HEK293 (cell line): ENCODE measurements around the gene IL18R1.

ENCODE experiments used
- CTCF ChIA-PET: fragments of 350-600 bp; formaldehyde crosslinking; extraction: SDS; loops from one replicate; lab custom pipeline; 2021; ENCODE audit warnings: antibody characterized with exemption; lab: Yijun Ruan, JAX
- POLR2A ChIA-PET: fragments of 300-600 bp; formaldehyde crosslinking; extraction: SDS; loops from one replicate; lab custom pipeline; 2020; ENCODE audit warnings: antibody characterized with exemption, inconsistent platforms; lab: Yijun Ruan, JAX
- H3K27ac ChIP-seq: fragments of 200-500 bp; sonication (Bioruptor generic); 2 replicates; pipeline ENCODE4 v1.5.1; 2014; ENCODE audit warnings: low read depth, low read length, control low read depth, inconsistent platforms; ENCODE audit errors: extremely low read depth
- H3K36me3 ChIP-seq, 2 experiments: fragments of 200-500 bp in 1 of 2; sonication (Bioruptor generic) in 1 of 2; 1 replicate in 1 of 2; 2 replicates in 1 of 2; pipeline ENCODE4 v1.5.1; 2014 to 2017; ENCODE audit warnings: inconsistent platforms in 2 of 2, low read length in 2 of 2; ENCODE audit not compliant: control insufficient read depth in 2 of 2, insufficient read depth in 1 of 2
- H3K4me1 ChIP-seq: fragments of 200-500 bp; sonication (Bioruptor generic); 2 replicates; pipeline ENCODE4 v1.5.1; 2014; ENCODE audit warnings: mild to moderate bottlenecking, low read length, inconsistent platforms; ENCODE audit not compliant: control insufficient read depth, insufficient read depth
- H3K4me3 ChIP-seq: 2 replicates; pipeline ENCODE4 v1.5.1; 2011; ENCODE audit warnings: low read depth, mild to moderate bottlenecking, control low read depth, low read length, moderate library complexity
- H3K9me3 ChIP-seq: fragments of 200-500 bp; sonication (Bioruptor generic); 2 replicates; pipeline ENCODE4 v1.5.1; 2014; ENCODE audit warnings: low read depth, low read length, inconsistent platforms; ENCODE audit not compliant: control insufficient read depth, insufficient read depth
- PATZ1 ChIP-seq: fragments of 450-650 bp; formaldehyde crosslinking; IDR thresholded peaks from 2 replicates; pipeline ENCODE4 v1.5.1; 2016; ENCODE audit warnings: missing biosample characterization, missing genetic modification characterization
- YY1 ChIP-seq: fragments of 450-650 bp; formaldehyde crosslinking; IDR thresholded peaks from 2 replicates; pipeline ENCODE4 v1.5.1; 2018; ENCODE audit warnings: missing biosample characterization, missing genetic modification characterization
- ZNF10 ChIP-seq: fragments of 450-650 bp; formaldehyde crosslinking; IDR thresholded peaks from 2 replicates; pipeline ENCODE4 v1.5.1; 2017; ENCODE audit warnings: missing biosample characterization, missing genetic modification characterization
- ZNF112 ChIP-seq: fragments of 450-650 bp; formaldehyde crosslinking; IDR thresholded peaks from 2 replicates; pipeline ENCODE4 v1.5.0; 2017; ENCODE audit warnings: missing biosample characterization, missing genetic modification characterization
- ZNF114 ChIP-seq: fragments of 450-650 bp; formaldehyde crosslinking; IDR thresholded peaks from 2 replicates; pipeline ENCODE4 v1.5.0; 2017; ENCODE audit warnings: missing biosample characterization, missing genetic modification characterization
- ZNF2 ChIP-seq: fragments of 450-650 bp; formaldehyde crosslinking; IDR thresholded peaks from 2 replicates; pipeline ENCODE4 v1.5.1; 2016; ENCODE audit warnings: missing biosample characterization, missing genetic modification characterization
- ZNF223 ChIP-seq: fragments of 450-650 bp; formaldehyde crosslinking; IDR thresholded peaks from 2 replicates; pipeline ENCODE4 v1.5.1; 2016; ENCODE audit warnings: missing biosample characterization, missing genetic modification characterization
- ZNF354C ChIP-seq: fragments of 450-650 bp; formaldehyde crosslinking; IDR thresholded peaks from 2 replicates; pipeline ENCODE4 v1.5.1; 2016; ENCODE audit warnings: missing biosample characterization, missing genetic modification characterization, low read depth, borderline replicate concordance
- ZNF391 ChIP-seq: fragments of 450-650 bp; formaldehyde crosslinking; IDR thresholded peaks from 2 replicates; pipeline ENCODE4 v1.5.1; 2016; ENCODE audit warnings: low read depth, missing biosample characterization, missing genetic modification characterization, borderline replicate concordance
- ZNF449 ChIP-seq: fragments of 450-650 bp; formaldehyde crosslinking; IDR thresholded peaks from 2 replicates; pipeline ENCODE4 v1.5.1; 2017; ENCODE audit warnings: missing biosample characterization, mild to moderate bottlenecking, missing genetic modification characterization, moderate library complexity
- ZNF707 ChIP-seq: fragments of 450-650 bp; formaldehyde crosslinking; IDR thresholded peaks from 2 replicates; pipeline ENCODE4 v1.5.1; 2016; ENCODE audit warnings: missing biosample characterization, missing genetic modification characterization
- ZNF776 ChIP-seq: fragments of 450-650 bp; formaldehyde crosslinking; IDR thresholded peaks from 2 replicates; pipeline ENCODE4 v1.5.0; 2017; ENCODE audit warnings: missing biosample characterization, missing genetic modification characterization, borderline replicate concordance
- ZNF830 ChIP-seq: fragments of 450-650 bp; IDR thresholded peaks from 2 replicates; pipeline ENCODE4 v1.5.0; 2018; ENCODE audit warnings: missing biosample characterization, missing genetic modification characterization, low read depth, mild to moderate bottlenecking, moderate library complexity
- ZNF843 ChIP-seq: fragments of 450-650 bp; formaldehyde crosslinking; IDR thresholded peaks from 2 replicates; pipeline ENCODE4 v1.5.1; 2016; ENCODE audit warnings: missing biosample characterization, missing genetic modification characterization

The IL18R1 gene

DNA sequence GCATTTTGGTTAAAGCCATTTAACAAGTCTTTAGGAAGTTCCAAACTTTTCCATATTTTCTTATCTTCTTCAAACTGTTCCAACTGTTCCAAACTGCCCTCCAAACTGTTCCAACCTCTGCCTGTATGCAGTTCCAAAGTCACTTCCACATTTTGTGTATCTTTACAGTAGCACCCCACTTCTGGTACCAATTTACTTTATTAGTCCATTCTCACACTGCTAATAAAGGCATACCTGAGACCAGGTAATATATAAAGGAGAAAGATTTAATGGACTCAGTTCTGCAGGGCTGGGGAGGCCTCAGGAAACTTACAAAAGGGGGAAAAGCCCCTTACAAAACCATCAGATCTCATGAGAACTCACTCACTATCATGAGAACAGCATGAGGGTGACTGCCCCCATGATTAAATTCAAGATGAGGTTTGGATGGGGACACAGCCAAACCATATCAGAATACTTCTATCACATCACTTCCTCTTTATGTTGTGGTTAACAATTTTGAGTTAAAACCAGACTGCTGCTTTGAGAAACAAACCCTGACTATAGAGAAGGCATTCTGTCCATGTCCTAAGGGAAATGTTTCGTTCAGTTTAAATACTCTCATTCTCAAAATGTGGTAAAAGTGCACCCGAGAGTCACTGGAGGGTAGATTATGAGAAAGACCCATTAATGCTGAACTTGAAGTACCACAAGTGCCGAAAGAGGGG lies 11.0 kb downstream of the IL18R1 start:
- ChIA-PET POLR2A (no interaction called here), CTCF (no interaction called here)
- no peaks in the 10 kb centered on the region for H3K9me3 ChIP-seq
- no peaks in the 10 kb centered on the region for H3K4me1 ChIP-seq
- no peak overlapping the region for H3K27ac ChIP-seq
- peaks cover 0 to 18% of the 10 kb centered on the region in 2 experiments; a peak in 1 of 3 replicates for H3K36me3 ChIP-seq
- no peak overlapping the region for H3K4me3 ChIP-seq
- TF ChIP-seq ZNF707 (peak; percentile 69), ZNF391 (no peak)

DNA sequence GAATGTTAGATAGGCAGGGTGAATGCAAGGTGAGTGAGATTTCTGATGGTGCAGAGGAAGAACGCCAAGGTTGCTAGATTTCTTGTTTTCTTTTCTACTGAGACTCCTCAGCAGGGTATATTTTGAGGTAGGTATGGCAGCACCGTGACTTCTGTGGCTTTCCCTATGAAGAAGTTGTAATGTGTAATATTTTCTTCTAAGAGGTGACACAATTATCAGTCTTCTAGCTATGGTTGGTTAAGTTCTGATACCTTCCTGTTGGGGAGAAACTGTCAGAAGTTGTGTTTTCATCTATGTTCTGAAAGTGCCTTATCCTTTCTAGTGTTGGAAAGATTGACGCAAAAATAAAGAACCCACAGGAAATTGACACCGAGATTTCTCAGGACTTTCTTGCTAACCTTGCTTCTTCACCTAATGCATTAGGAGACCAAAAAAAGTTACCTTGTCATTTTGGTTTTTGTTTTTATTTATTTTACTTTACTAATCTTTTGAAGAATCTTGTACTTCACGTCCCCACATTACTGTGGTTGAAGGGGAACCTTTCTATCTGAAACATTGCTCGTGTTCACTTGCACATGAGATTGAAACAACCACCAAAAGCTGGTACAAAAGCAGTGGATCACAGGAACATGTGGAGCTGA lies 11.9 kb downstream of the IL18R1 start:
- TF ChIP-seq ZNF112 (tag by site-specific recombination) (no peak), ZNF449 (tag by site-specific recombination) (no peak), YY1 (tag by site-specific recombination) (no peak)
- TF ChIP-seq, all 188 proteins: peak for 0
- no peak overlapping the region for H3K27ac ChIP-seq
- POLR2A ChIA-PET = no interaction called here
- H3K4me1 ChIP-seq = no peaks in the 10 kb centered on the region
- no peaks in the 10 kb centered on the region for H3K9me3 ChIP-seq
- H3K4me3 ChIP-seq = no peak overlapping the region
- H3K36me3 ChIP-seq = peaks cover 0 to 18% of the 10 kb centered on the region in 2 experiments; a peak in 1 of 3 replicates
- CTCF ChIA-PET = no interaction called here

DNA sequence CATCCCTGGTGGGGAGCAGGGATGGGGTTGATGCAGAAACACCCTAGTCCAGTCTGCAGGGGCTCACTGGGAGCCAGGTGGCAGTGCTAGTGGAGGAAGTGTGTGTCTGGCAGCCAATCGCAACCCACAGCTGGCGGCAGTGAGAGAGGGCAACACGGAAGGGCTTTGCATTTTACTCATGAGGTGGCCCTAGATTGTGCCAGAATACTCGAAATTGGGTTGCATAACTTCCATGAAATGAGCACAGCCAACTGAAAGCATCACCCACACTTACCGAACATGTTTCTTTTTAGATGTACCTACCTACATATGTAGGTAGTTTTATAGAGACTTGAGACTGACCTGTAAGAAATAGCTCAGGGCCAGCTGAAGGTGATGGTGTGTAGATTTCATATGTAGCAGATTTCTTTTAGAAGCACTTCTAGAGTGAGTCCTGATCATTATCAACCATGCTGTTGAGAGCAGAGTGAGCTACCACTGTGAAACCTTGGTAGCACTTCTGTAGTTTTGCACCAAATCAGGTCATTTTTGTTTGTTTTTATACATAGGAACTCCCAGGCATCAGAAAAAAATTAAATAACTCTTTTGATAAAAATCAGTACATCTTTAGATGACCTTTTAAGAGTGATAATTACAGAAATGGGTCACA lies 13.0 kb downstream of the IL18R1 start:
- Histone ChIP-seq H3K4me1 (no peaks in the 10 kb centered on the region), H3K4me3 (no peak overlapping the region), H3K9me3 (no peaks in the 10 kb centered on the region), H3K36me3 (peaks cover 0 to 13% of the 10 kb centered on the region in 2 experiments; a peak in 1 of 3 replicates)
- CTCF ChIA-PET = interaction anchor here (0.7 kb wide), 1 partner anchor 62 kb away, joined by 3 read pairs; no protein-coding TSS in a partner anchor
- POLR2A ChIA-PET = no interaction called here
- TF ChIP-seq PATZ1 (tag by site-specific recombination) (no peak), ZNF843 (no peak), ZNF776 (tag by site-specific recombination) (no peak), ZNF2 (no peak), ZNF10 (tag by site-specific recombination) (no peak)
- TF ChIP-seq, all 188 proteins: peak for 0
- H3K27ac ChIP-seq = no peak overlapping the region

DNA sequence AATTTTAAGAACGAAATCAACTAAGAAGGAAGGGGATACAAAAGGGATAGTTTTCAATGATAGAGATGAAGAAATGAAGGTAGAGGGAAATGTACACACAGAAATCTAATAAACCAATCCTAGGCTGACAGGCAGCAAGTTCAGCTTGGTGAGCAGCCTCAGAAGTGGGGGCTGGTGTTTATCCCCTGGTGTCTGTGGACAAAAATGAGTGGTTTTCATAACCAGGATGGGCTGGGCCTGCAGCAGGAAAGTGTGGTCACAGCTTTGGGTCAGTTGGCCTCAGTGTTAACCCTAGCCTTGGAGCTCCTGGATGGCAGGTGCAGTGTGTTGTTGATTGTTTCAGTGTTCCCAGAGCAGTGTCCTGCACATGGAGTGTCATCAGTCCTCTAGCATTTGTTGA lies 14.3 kb downstream of the IL18R1 start:
- TF ChIP-seq ZNF223 (tag by site-specific recombination) = no peak
- no peak for TF ChIP-seq ZNF354C (tag by site-specific recombination)
- no peak for TF ChIP-seq ZNF114
- TF ChIP-seq ZNF830 = no peak
- H3K4me1 ChIP-seq = no peaks in the 10 kb centered on the region
- ChIA-PET CTCF (no interaction called here), POLR2A (no interaction called here)
- H3K27ac ChIP-seq = no peak overlapping the region
- no peak overlapping the region for H3K4me3 ChIP-seq
- H3K9me3 ChIP-seq = no peaks in the 10 kb centered on the region
- H3K36me3 ChIP-seq = peaks cover 0 to 3% of the 10 kb centered on the region in 2 experiments; a peak in 1 of 3 replicates
